GM19397 (cell line): Measurements from ENCODE around the gene CNOT3.
"Not testable (repeated sequence)": the region's sequence is repeated elsewhere in the genome, so short reads cannot be mapped to it uniquely, and the experiment has no call there.

ENCODE experiments used
- ATAC-seq: cut with Tn5 transposase; IDR thresholded peaks from one replicate; pipeline ENCODE4 v1.9.1; 2021; ENCODE audit warnings: mild to moderate bottlenecking, moderate library complexity; ENCODE audit not compliant: unreplicated experiment

Gene CNOT3

GRCh38 chr19:54165222-54165621 is 27.7 kb downstream of the CNOT3 start:
- ATAC-seq, result no peak

GRCh38 chr19:54168174-54168917 is 30.8 kb downstream of the CNOT3 start:
- ATAC-seq, result peak; percentile 50

GRCh38 chr19:54169149-54169740 is 31.7 kb downstream of the CNOT3 start:
- ATAC-seq, result no peak

GRCh38 chr19:54171736-54172431 is 34.3 kb downstream of the CNOT3 start:
- ATAC-seq, result not testable (repeated sequence)

GRCh38 chr19:54172471-54173358 is 35.2 kb downstream of the CNOT3 start, which contains the start of gene TMC4:
TSS of gene TMC4 (minus strand) at chr19:54173160. CDS start at chr19:54173117, 43 bp downstream.
- ATAC-seq, result no peak

GRCh38 chr19:54173359-54173699 is 35.8 kb downstream of the CNOT3 start:
- ATAC-seq, result no peak

DNA sequence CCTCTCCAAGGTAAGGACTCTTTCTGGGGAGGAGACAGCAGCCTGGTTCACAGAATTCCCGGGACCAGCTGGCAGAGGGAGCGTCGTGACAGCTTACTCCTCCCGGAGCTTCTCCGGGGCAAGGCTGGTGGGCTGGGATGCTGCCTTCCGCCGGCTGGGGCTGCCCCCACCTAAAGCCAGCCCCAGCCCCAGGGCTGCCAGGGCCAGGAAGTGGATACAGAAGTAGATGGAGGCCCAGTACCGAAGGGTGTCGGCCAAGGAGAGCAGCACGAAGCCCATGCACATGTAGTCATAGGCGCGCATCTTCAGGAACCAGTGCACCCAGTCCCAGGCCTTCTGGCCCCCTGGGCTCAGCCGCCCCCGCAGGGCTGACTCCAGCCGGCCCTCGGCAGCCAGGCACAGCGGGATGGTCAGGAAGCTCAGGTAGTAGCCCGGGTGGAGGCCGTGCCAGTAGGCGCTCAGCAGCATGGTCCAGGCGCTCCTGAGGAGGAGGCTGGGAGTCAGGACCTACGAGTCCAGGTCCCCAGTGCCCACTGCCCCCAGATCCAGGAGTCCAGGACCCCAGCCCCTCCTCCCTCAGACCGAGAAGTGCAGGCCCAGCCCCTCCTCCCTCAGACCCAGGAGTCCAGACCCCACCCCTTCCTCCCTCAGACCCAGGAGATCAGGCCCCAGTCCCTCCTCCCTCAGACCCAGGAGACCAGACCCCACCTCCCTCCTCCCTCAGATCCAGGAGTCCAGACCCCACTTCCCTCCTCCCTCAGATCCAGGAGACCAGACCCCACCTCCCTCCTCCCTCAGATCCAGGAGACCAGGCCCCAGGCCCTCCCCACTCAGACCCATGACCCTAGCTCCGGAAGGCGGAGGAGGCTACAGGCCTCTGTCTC is 36.6 kb downstream of the CNOT3 start:
- no peak for ATAC-seq

DNA sequence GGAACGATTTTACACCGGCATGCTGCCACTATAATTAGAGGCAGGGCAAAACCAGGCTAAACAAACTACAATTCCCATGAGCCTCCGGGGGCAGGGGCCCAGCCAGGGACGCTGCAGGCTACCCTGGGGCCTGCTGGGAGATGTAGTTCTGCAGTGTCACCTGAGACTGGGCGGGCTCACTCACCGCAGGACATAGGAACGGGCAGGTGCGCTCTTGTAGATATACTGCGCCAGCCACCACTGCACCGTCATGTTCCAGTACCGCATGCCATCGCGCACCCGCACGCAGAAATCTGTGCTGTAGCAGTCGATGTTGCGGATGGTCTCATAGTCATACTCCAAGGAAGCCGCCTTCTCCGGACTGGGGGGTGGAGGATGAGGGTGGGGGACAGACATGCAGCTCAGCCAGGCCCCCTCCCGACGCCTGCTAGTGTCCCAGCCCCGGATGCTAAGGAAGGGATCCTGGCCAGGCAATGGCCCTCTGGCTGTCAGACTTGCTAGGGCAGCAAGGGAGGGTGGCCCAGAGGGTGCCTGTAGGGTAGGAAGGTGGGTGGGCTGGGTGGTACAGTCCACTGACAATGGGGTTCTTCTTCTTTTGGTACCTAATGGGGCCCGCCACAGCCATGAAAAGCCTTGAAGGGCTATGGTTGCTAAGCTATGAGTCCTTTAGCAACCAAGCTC is 41.2 kb downstream of the CNOT3 start:
- ATAC-seq, result no peak

- no peak for ATAC-seq
These were observed 41.8 kb downstream of the CNOT3 start for GRCh38 chr19:54179262-54179852.

DNA sequence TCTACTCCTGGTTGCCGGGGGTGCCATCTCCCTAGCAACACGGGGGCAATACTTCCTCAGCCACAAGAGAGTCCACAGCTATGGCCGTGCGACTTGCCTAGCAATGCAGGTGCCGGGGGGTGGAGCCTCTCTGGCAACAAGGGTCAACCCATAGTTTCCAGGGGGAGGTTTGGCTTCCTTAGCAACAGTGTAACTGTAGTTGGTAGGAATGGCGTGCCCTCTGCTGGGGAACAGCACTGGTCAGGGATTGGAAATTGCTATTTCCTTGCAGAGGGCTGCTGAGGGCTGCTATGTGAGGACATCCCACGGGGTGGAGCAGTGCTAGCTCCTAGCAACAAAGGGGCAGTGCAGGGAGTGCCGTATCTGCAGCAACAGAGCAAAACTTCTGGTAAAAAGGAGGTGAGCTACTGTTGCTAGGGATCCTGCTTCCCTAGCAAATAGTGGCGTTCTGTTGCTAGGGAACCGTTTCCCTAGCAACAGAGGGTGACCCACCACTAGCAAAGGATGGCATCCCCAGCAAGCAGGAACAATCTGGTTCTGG is 42.4 kb downstream of the CNOT3 start:
- no peak for ATAC-seq

- no peak for ATAC-seq
These were observed 43.1 kb downstream of the CNOT3 start for GRCh38 chr19:54180691-54181091.

- not testable (repeated sequence) for ATAC-seq
These were observed 44.3 kb downstream of the CNOT3 start for GRCh38 chr19:54181894-54182293.

- ATAC-seq, result no peak
These were observed 45.9 kb downstream of the CNOT3 start for GRCh38 chr19:54183431-54183830.

- ATAC-seq, result no peak
These were observed 48.8 kb downstream of the CNOT3 start for GRCh38 chr19:54186351-54186750.

GRCh38 chr19:54186934-54187381 is 49.4 kb downstream of the CNOT3 start:
- no peak for ATAC-seq

GRCh38 chr19:54188215-54188871 is 50.8 kb downstream of the CNOT3 start:
- no peak for ATAC-seq

DNA sequence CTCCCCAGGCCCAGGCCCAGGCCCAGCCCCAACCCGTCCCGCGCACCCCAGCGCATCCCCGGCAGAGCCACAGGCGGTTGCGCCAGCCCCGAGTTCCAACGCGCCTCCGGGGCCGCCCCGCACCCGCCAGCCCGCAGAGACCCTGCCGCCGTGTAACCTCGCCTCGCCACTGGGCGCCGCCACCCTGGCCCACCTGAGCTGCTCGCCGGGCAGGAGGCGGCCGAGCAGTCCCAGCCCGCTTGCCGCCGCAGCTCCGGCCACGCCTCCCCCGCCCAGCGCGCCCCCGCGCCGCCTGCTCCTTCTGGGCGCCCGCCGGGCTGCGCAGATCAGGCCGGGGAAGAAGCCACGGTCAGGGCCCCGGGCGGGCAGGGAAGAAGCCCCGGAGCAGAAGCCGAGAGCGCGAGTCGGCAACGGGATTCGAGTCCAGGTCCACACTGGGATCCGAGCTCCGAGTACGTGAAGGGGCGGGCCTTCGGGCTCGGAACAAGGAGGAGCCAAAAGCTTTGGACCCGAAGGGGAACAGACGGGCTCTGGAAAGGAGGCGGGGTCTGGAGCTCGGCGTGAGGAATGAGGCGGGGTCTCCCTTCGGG is 51.7 kb downstream of the CNOT3 start, which contains the start of gene MBOAT7:
Gene MBOAT7, minus strand, starts transcription at position 436 of the 590 bp plus-strand sequence. CDS start 1,072 bp downstream, outside the sequence.
- ATAC-seq, result peak; percentile 22
